ENCODE results near the gene MAML2.

GRCh38 chr11:96318399-96318798, 24.6 kb downstream of the MAML2 start:
- TF ChIP-seq CTCF (conservative IDR thresholded peaks at IDR 0.05; ENCODE audit: low read length) (no peak), EZH2phosphoT487 (IDR thresholded peaks at IDR 0.05; ENCODE audit: borderline replicate concordance, low read depth, low read length) (no peak)
